ENCODE measurements around the gene IRX2. TPM values are rescaled to one million over a fixed set of nuclear protein-coding genes. Genes with fewer than 3 reads are reported as not detected.

The IRX2 gene
- polyA plus RNA-seq, 1 donor: 0.01 TPM

DNA sequence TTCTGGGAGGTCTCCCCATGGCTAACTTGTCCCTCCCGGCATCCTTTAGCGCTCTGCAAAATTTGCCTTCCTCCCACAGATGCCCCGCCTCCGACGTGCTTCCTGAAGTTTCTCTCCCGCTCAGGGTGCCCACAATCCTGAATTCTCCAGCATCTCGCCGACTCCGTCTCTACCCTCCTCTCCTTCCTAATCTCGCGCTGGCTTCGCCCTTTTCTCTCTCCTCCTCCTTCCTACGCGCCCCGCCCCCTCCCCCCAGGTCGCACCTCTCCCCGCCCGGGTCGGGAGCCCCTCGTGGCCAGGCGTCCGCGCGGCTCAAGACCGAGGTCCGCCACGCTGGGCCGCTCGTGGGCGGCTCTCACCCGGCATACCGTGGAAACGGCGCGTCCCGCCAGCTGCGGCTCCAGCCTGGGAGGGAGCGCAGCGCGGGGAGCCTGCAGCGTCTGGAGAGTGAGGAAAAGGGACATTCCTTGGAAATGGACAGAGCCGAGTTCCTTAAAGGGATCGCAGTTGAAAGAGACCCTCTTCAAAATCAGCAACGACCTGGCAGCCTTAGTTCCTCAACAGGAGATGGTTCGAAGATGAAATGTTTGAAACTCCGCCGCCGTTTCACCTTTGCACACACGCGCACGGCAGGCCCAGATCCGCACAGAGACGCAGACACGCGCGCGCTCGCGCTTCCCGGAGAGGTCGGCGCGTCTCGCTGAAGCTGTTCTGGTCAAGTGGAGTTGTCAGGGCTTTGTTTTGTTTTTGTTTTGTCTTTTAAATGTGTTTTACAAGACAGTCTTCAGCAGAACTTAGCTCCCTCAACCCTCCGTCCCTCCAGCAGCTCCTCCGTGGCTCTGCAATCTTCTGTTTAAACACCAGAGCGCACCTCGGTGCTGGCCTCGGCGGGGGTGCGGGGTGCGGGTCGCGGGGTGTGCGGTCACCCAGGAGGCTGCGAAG is 5.0 kb upstream of the IRX2 start:
- no peaks in the 10 kb centered on the region for H3K36me3 ChIP-seq (ENCODE audit: control insufficient read depth, insufficient read depth, low read length)
- no peak overlapping the region for H3K27ac ChIP-seq (ENCODE audit: low read length)
- DNase-seq: no peak
- H3K27me3 ChIP-seq (ENCODE audit: control insufficient read depth, insufficient read depth, low read length): peaks cover 80% of the 10 kb centered on the region
- WGBS (ENCODE audit: insufficient coverage, low lambda C conversion rate): no CpG with 5 or more reads among the region's 76 CpGs
- peaks cover 16% of the 10 kb centered on the region for H3K9me3 ChIP-seq (ENCODE audit: control insufficient read depth, low read depth, low read length)
- H3K4me1 ChIP-seq (ENCODE audit: control insufficient read depth, insufficient read depth, low read length): no peaks in the 10 kb centered on the region
- H3K4me3 ChIP-seq (ENCODE audit: low read length): no peak overlapping the region

DNA sequence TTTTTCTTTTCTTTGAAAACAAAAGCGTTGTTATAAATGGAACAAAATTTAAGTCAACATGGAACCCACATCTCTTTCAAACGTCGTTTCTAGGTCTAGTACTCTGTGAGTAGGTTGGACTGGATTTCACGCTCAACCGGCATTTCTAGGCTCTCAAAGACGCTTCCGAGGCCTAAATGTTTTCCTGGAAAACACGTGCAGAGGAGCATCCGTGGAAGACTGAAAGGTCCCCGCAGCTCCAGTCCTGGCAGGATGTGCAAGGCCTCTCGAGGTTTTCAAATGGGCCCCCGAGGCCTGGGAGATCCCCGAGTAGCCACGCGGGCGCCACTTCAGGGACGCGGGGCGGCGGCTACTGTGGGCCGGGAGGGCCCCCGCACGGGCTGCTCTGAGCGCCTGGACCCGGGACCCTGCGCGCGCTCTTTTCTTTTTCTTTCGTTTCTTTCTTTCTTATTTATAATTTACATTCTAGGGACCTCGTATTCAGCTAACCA is 4.2 kb upstream of the IRX2 start:
- H3K36me3 ChIP-seq (ENCODE audit: control insufficient read depth, insufficient read depth, low read length): no peaks in the 10 kb centered on the region
- H3K27ac ChIP-seq (ENCODE audit: low read length): no peak overlapping the region
- WGBS (ENCODE audit: insufficient coverage, low lambda C conversion rate): 2% methylated on average over 10 of the region's 30 CpGs
- no peaks in the 10 kb centered on the region for H3K4me1 ChIP-seq (ENCODE audit: control insufficient read depth, insufficient read depth, low read length)
- no peak for DNase-seq
- peaks cover 80% of the 10 kb centered on the region for H3K27me3 ChIP-seq (ENCODE audit: control insufficient read depth, insufficient read depth, low read length)
- no peak overlapping the region for H3K4me3 ChIP-seq (ENCODE audit: low read length)
- H3K9me3 ChIP-seq (ENCODE audit: control insufficient read depth, low read depth, low read length): peaks cover 16% of the 10 kb centered on the region

DNA sequence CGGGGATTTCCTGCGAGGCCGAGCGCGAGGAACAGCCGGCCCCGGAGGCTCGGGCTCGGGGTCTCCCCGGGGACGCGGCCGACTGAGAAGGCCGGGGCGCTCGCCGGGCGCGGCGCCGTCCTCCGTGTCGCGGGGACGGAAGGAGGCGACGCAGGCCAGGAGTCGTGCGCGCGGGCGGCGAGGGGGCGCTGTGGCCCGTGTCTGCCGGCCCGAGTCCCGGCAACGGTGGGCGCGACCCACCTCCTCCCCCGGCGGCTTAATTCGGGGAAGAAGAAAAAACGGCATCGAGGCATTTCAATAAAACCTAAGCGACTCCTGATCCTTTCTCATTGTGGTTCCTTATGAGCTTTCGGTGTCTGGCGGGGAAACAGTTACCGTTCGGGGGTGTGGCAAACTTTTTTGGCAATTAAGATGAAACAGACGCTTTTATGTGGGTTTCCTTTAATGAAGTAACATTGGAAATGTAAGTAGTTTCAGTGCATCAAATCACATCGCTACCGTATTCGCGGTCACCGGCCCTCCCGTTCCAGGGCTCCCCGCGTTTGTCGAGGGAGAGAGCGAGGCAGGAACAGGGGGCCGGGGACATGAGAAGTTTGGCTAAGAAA is 3.7 kb upstream of the IRX2 start:
- no peak overlapping the region for H3K4me3 ChIP-seq (ENCODE audit: low read length)
- H3K27ac ChIP-seq (ENCODE audit: low read length): no peak overlapping the region
- WGBS (ENCODE audit: insufficient coverage, low lambda C conversion rate): no CpG with 5 or more reads among the region's 63 CpGs

DNA sequence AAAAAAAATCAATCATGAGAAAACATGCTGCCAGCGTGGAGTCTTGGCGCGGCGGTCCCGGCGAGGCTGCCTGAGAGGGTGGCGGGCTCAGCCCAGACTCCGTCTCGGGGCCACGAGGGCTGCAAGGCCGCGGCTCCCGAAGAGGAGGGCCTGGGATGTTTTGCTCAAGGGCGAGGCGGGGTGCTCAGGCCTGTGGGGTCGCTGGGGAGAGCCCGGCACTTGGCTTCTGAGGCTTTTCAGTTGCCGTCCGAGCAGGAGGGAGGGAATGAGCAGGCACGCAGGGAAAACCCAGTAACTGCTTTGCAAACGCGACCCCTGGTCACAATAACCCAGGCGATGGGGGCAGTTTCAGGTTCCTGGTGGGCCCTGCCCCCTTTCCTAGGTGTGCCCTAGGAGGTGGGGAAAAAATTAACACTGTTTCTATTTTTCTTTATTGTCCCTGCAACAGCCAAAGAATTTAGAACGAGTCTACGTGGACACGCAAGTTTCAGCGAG is 3.2 kb upstream of the IRX2 start:
- Histone ChIP-seq H3K27me3 (ENCODE audit: control insufficient read depth, insufficient read depth, low read length) (peaks cover 86% of the 10 kb centered on the region), H3K4me3 (ENCODE audit: low read length) (no peak overlapping the region), H3K27ac (ENCODE audit: low read length) (no peak overlapping the region), H3K9me3 (ENCODE audit: control insufficient read depth, low read depth, low read length) (peaks cover 24% of the 10 kb centered on the region), H3K36me3 (ENCODE audit: control insufficient read depth, insufficient read depth, low read length) (no peaks in the 10 kb centered on the region), H3K4me1 (ENCODE audit: control insufficient read depth, insufficient read depth, low read length) (no peaks in the 10 kb centered on the region)
- DNase-seq: no peak
- WGBS (ENCODE audit: insufficient coverage, low lambda C conversion rate): no CpG with 5 or more reads among the region's 27 CpGs

More for the DNA sequence above, 3.7 kb upstream of the IRX2 start:
- no peaks in the 10 kb centered on the region for H3K4me1 ChIP-seq (ENCODE audit: control insufficient read depth, insufficient read depth, low read length)
- no peaks in the 10 kb centered on the region for H3K36me3 ChIP-seq (ENCODE audit: control insufficient read depth, insufficient read depth, low read length)
- peaks cover 86% of the 10 kb centered on the region for H3K27me3 ChIP-seq (ENCODE audit: control insufficient read depth, insufficient read depth, low read length)
- no peak for DNase-seq
- H3K9me3 ChIP-seq (ENCODE audit: control insufficient read depth, low read depth, low read length): peaks cover 22% of the 10 kb centered on the region

DNA sequence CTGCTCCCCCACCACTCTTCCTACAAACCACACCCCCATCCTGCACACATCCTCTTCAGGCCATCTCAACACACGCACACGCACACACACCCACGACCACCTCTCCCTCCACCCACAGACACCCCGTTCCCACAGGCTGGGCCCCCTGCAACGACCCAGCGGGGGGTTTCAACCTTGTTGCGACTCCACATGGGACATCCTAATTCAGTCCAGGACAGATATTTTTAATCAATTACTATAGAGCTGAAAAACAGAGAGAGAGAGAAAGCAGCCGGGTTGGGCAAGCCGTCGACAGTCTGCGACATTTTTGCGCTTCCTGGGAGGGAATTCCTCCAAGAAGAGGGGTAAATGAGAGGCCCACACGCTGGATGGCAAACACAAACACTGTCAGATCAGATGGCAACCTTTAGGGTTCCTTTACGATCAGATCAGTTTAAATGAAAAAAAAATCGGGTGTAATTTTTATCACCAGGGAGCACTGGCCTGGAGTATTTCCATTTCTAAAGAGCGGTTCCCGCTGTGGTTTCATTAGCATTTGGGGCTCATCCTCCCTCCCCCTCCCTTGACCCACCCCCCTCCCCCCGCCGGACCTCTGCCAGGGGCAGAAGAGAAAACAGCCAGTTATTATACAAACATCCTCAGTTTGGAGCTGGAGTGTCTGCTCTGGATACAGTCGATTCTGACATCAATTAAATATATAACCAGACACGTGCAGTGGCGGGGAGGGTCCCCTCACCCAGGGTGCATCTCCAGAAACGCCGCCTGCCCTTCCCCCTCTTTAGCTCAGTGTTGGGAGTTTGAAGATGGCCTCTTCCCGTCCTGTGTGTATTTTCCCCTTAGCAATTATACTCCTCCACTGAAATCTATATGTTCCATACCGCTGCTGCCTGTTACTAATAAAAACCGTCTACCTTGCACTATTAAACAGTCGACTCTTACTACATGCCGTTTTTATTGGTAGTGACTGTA is 2.3 kb upstream of the IRX2 start:
- Histone ChIP-seq H3K27me3 (ENCODE audit: control insufficient read depth, insufficient read depth, low read length) (peaks cover 86% of the 10 kb centered on the region), H3K9me3 (ENCODE audit: control insufficient read depth, low read depth, low read length) (peaks cover 31% of the 10 kb centered on the region), H3K36me3 (ENCODE audit: control insufficient read depth, insufficient read depth, low read length) (no peaks in the 10 kb centered on the region), H3K4me1 (ENCODE audit: control insufficient read depth, insufficient read depth, low read length) (no peaks in the 10 kb centered on the region), H3K4me3 (ENCODE audit: low read length) (no peak overlapping the region), H3K27ac (ENCODE audit: low read length) (no peak overlapping the region)
- DNase-seq: no peak
- WGBS (ENCODE audit: insufficient coverage, low lambda C conversion rate): 0% methylated on average over 5 of the region's 29 CpGs

DNA sequence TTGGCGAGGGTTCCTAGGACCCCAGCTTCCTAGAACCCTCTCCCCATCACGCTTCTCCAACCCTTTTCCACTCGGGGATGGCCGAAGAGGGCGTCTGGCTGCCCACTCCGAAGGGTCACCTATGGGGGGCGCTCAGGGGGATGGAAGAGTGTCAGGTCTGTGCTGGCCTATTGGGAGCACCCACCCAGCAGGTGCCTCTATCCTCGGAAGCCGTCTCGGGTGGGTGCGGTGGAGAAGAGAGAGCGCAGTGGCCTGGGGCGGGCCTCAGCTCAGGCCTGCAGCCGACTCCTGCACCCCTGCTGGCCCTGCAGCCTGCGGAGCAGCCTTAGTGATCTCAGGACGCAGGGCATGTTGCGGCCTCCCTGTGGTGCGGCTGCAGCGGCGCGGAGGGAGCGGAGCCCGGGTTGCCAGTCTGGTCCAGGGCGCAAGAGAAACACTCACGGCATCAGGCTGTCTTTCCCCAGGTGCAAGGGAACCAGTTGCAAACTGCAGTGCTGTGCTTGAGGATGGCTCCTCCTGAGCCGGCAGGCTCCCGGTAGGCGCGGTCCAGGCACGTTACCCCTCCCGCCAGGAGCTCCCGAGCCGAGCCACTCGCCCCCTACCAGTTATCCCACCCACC is 1.5 kb upstream of the IRX2 start:
- no peaks in the 10 kb centered on the region for H3K4me1 ChIP-seq (ENCODE audit: control insufficient read depth, insufficient read depth, low read length)
- H3K27ac ChIP-seq (ENCODE audit: low read length): no peak overlapping the region
- no peak for DNase-seq
- no peaks in the 10 kb centered on the region for H3K36me3 ChIP-seq (ENCODE audit: control insufficient read depth, insufficient read depth, low read length)
- H3K4me3 ChIP-seq (ENCODE audit: low read length): no peak overlapping the region
- no CpG with 5 or more reads among the region's 34 CpGs for WGBS (ENCODE audit: insufficient coverage, low lambda C conversion rate)
- peaks cover 32% of the 10 kb centered on the region for H3K9me3 ChIP-seq (ENCODE audit: control insufficient read depth, low read depth, low read length)
- peaks cover 83% of the 10 kb centered on the region for H3K27me3 ChIP-seq (ENCODE audit: control insufficient read depth, insufficient read depth, low read length)

DNA sequence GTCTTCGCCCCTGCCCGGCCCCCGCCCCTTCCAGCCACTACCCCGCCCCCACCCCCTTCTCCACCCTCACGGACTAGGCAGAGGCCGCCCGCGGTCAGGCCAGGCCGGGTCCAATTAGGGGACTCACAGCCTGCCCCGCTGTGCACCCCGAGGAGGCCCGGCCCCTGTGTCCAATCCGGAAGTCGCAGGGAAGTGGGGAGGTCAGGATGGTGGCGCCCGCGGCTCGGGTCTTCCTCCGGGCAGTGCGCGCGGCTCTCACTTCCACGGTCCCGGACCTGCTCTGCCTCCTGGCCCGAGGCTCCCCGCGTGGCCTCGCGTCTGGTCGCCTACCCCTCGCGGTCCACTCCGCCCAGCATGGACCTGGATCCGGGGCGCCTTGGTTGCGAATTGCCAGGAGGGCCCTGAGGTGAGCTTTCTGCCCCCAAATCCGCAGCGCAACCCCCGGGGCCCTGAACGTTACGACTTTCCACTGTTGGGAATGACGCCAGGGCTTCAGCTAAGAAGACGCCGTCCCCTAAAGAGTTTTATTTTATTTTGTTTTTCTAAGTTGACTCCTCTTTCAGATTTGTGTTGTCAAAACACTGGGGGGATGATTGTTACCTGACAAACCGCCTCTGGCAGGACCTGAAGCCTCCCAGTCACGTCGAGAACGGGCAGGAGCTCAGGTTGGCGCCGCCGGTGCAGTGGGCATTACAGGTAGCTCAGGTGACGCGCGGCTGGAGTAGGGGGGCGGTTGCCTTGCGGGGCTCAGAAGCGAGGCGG is 763 bp upstream of the IRX2 start:
- Histone ChIP-seq H3K9me3 (ENCODE audit: control insufficient read depth, low read depth, low read length) (peaks cover 32% of the 10 kb centered on the region), H3K4me1 (ENCODE audit: control insufficient read depth, insufficient read depth, low read length) (no peaks in the 10 kb centered on the region), H3K36me3 (ENCODE audit: control insufficient read depth, insufficient read depth, low read length) (no peaks in the 10 kb centered on the region), H3K27ac (ENCODE audit: low read length) (no peak overlapping the region), H3K27me3 (ENCODE audit: control insufficient read depth, insufficient read depth, low read length) (peaks cover 83% of the 10 kb centered on the region), H3K4me3 (ENCODE audit: low read length) (no peak overlapping the region)
- no CpG with 5 or more reads among the region's 58 CpGs for WGBS (ENCODE audit: insufficient coverage, low lambda C conversion rate)
- no peak for DNase-seq

DNA sequence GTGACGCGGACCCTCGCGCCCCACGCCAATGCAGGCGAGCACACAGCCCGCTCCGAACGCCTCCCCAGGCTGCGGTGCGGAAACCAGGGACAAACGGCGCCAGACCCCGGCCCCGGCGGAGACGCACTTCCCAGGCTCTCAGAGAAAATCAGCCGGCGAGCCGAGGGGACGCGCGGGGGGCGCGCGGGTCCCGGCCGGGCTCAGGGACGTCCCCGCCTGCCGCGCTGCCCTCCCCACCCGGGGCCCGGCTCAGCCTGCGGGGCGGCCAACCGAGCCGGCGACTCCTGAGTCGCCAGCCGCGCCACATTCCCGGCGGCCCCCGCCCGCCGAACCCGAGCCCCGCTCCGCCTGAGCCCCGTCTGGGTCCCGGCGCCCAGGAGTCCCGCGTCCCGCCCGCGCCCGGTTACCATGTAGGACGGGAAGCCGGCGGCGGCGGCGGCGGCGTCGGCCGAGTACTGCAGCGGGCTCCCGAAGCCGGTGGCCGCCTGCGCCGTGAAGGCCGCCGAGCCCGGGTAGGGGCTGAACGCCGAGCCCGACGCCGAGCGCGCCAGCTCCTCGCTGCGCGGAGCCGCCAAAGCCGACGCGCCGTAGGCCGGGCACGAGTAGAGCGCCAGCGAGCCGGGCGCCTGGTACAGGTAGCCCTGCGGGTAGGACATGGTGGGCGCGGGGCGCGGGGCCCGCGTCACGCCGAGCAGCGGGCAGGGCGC is 566 bp downstream of the IRX2 start:
- no peak overlapping the region for H3K4me3 ChIP-seq (ENCODE audit: low read length)
- peak in 1 of 2 donors; percentile 16 for DNase-seq

More for the DNA sequence above, 566 bp downstream of the IRX2 start:
- Histone ChIP-seq H3K27ac (ENCODE audit: low read length) (no peak overlapping the region), H3K36me3 (ENCODE audit: control insufficient read depth, insufficient read depth, low read length) (no peaks in the 10 kb centered on the region), H3K27me3 (ENCODE audit: control insufficient read depth, insufficient read depth, low read length) (peaks cover 77% of the 10 kb centered on the region), H3K9me3 (ENCODE audit: control insufficient read depth, low read depth, low read length) (peaks cover 23% of the 10 kb centered on the region), H3K4me1 (ENCODE audit: control insufficient read depth, insufficient read depth, low read length) (no peaks in the 10 kb centered on the region)
- no CpG with 5 or more reads among the region's 110 CpGs for WGBS (ENCODE audit: insufficient coverage, low lambda C conversion rate)
